ENCODE results near the gene PSKH1.

PSKH1 gene

GRCh38 chr16:67892899-67893742 is at the start of gene PSKH1:
TSS of gene PSKH1 (plus strand) at chr16:67893254. CDS start at chr16:67908750, 15,496 bp downstream.
- TF ChIP-seq CREB1 (IDR thresholded peaks at IDR 0.05; ENCODE audit: low read depth) (peak; percentile 96), USF1 (IDR thresholded peaks at IDR 0.05) (no peak; the same call in 1 of the 2 replicates), FOXM1 (IDR thresholded peaks at IDR 0.05; ENCODE audit: borderline replicate concordance, low read depth) (no peak), ZBTB7A (IDR thresholded peaks at IDR 0.05; ENCODE audit: low read depth) (no peak), REST (IDR thresholded peaks at IDR 0.05; ENCODE audit: low read depth) (no peak), TAF1 (IDR thresholded peaks at IDR 0.05; ENCODE audit: low read depth) (peak; percentile 88), RAD21 (IDR thresholded peaks at IDR 0.05; ENCODE audit: low read depth) (no peak), TEAD4 (IDR thresholded peaks at IDR 0.05) (no peak), NFIC (IDR thresholded peaks at IDR 0.05) (no peak), MAX (IDR thresholded peaks at IDR 0.05) (no peak), EGR1 (IDR thresholded peaks at IDR 0.05) (0 out of 2 replicates have a peak, but pooled peaks have one; percentile 8), TCF12 (IDR thresholded peaks at IDR 0.05; ENCODE audit: low read depth) (0 out of 2 replicates have a peak, but pooled peaks have one; percentile 22), YY1 (IDR thresholded peaks at IDR 0.05; ENCODE audit: low read depth) (peak; percentile 91), CEBPB (IDR thresholded peaks at IDR 0.05) (no peak), EP300 (IDR thresholded peaks at IDR 0.05; ENCODE audit: borderline replicate concordance) (no peak)

GRCh38 chr16:67843343-67843765 is 49.7 kb upstream of the PSKH1 start:
- no peak for TF ChIP-seq NFIC (IDR thresholded peaks at IDR 0.05)
- no peak for TF ChIP-seq REST (IDR thresholded peaks at IDR 0.05; ENCODE audit: low read depth)
- no peak for TF ChIP-seq USF1 (IDR thresholded peaks at IDR 0.05)

GRCh38 chr16:67844497-67844896 is 48.6 kb upstream of the PSKH1 start:
- TF ChIP-seq TAF1 (IDR thresholded peaks at IDR 0.05; ENCODE audit: low read depth) = no peak
- no peak for TF ChIP-seq YY1 (IDR thresholded peaks at IDR 0.05; ENCODE audit: low read depth)
- TF ChIP-seq NFIC (IDR thresholded peaks at IDR 0.05) = no peak
- no peak for TF ChIP-seq EGR1 (IDR thresholded peaks at IDR 0.05)
- TF ChIP-seq FOXM1 (IDR thresholded peaks at IDR 0.05; ENCODE audit: borderline replicate concordance, low read depth) = no peak
- TF ChIP-seq RAD21 (IDR thresholded peaks at IDR 0.05; ENCODE audit: low read depth) = no peak
- no peak for TF ChIP-seq CEBPB (IDR thresholded peaks at IDR 0.05)
- TF ChIP-seq MAX (IDR thresholded peaks at IDR 0.05) = no peak
- no peak for TF ChIP-seq ZBTB7A (IDR thresholded peaks at IDR 0.05; ENCODE audit: low read depth)
- TF ChIP-seq EP300 (IDR thresholded peaks at IDR 0.05; ENCODE audit: borderline replicate concordance) = no peak
- TF ChIP-seq TCF12 (IDR thresholded peaks at IDR 0.05; ENCODE audit: low read depth) = no peak
- no peak for TF ChIP-seq REST (IDR thresholded peaks at IDR 0.05; ENCODE audit: low read depth)
- no peak for TF ChIP-seq CREB1 (IDR thresholded peaks at IDR 0.05; ENCODE audit: low read depth)
- TF ChIP-seq USF1 (IDR thresholded peaks at IDR 0.05) = no peak
- TF ChIP-seq TEAD4 (IDR thresholded peaks at IDR 0.05) = no peak

All from Ishikawa (cell line).